ENCODE results near the gene TLL2.
A peak's percentile ranks its signal among the peaks of the same experiment; 100 is the strongest.

TLL2 gene

GRCh38 chr10:96387601-96388000 lies 126.1 kb downstream of the TLL2 start:
- no peak for DNase-seq

- DNase-seq = no peak
Observed at GRCh38 chr10:96387161-96387560, 126.6 kb downstream of the TLL2 start.

- no peak for DNase-seq
Observed at GRCh38 chr10:96384506-96384905, 129.2 kb downstream of the TLL2 start.

GRCh38 chr10:96380821-96381220 lies 132.9 kb downstream of the TLL2 start:
- DNase-seq = no peak

- no peak for DNase-seq
Observed at GRCh38 chr10:96379758-96380157, 134.0 kb downstream of the TLL2 start.

GRCh38 chr10:96378741-96379140 lies 135.0 kb downstream of the TLL2 start:
- DNase-seq = no peak

GRCh38 chr10:96377816-96378294 lies 135.9 kb downstream of the TLL2 start:
- DNase-seq = no peak

- no peak for DNase-seq
Observed at GRCh38 chr10:96376483-96376882, 137.2 kb downstream of the TLL2 start.

GRCh38 chr10:96374985-96375830 lies 138.5 kb downstream of the TLL2 start:
- peak; percentile 71 for DNase-seq

- DNase-seq = no peak
Observed at GRCh38 chr10:96374639-96374984, 139.1 kb downstream of the TLL2 start.

GRCh38 chr10:96374004-96374403 lies 139.7 kb downstream of the TLL2 start:
- no peak for DNase-seq

GRCh38 chr10:96371356-96371755 lies 142.4 kb downstream of the TLL2 start:
- DNase-seq = no peak

GRCh38 chr10:96370584-96371157 lies 143.1 kb downstream of the TLL2 start:
- peak; percentile 47 for DNase-seq

- DNase-seq = no peak
Observed at GRCh38 chr10:96369890-96370583, 143.7 kb downstream of the TLL2 start.

GRCh38 chr10:96368971-96369370 lies 144.8 kb downstream of the TLL2 start:
- no peak for DNase-seq

GRCh38 chr10:96367470-96367869 lies 146.3 kb downstream of the TLL2 start:
- DNase-seq = no peak

- DNase-seq = no peak
Observed at GRCh38 chr10:96366508-96366907, 147.2 kb downstream of the TLL2 start.

- DNase-seq = no peak
Observed at GRCh38 chr10:96365571-96365970, 148.2 kb downstream of the TLL2 start.

GRCh38 chr10:96360766-96361165 lies 153.0 kb downstream of the TLL2 start:
- DNase-seq = no peak

GRCh38 chr10:96360331-96360730 lies 153.4 kb downstream of the TLL2 start:
- no peak for DNase-seq

- no peak for DNase-seq
Observed at GRCh38 chr10:96359616-96360015, 154.1 kb downstream of the TLL2 start.

GRCh38 chr10:96358851-96359540 lies 154.7 kb downstream of the TLL2 start, which contains the start of gene OPALIN:
Gene OPALIN (minus strand): TSS chr10:96359002. CDS start chr10:96358896, 106 bp downstream.
- no peak for DNase-seq

- DNase-seq = no peak
Observed at GRCh38 chr10:96357038-96357620, 156.6 kb downstream of the TLL2 start.

Data from activated CD4-positive, CD25-positive, alpha-beta regulatory T cell treated with anti-CD3 and anti-CD28 coated beads, Interleukin-2, amount 50 U/mL, for 72 hours (primary cell).